HepG2 (cell line): ENCODE measurements around the gene ZNF816. TPM values are rescaled to one million over a fixed set of nuclear protein-coding genes. Genes with fewer than 3 reads are reported as not detected.

ENCODE experiments used
- AHR ChIP-seq: IDR thresholded peaks from 2 replicates; pipeline ENCODE4 v1.6.1; 2018; ENCODE audit warnings: missing genetic modification reagents, missing compliant biosample characterization
- CHD4 ChIP-seq: fragments of 200-600 bp; sonication (generic); IDR thresholded peaks from 2 replicates; pipeline ENCODE4 v1.7.0; 2017; ENCODE audit warnings: mild to moderate bottlenecking, low read length, borderline replicate concordance
- DRAP1 ChIP-seq: IDR thresholded peaks from 2 replicates; pipeline ENCODE4 v1.6.1; 2016; ENCODE audit warnings: missing genetic modification reagents, missing compliant biosample characterization
- ETV5 ChIP-seq: IDR thresholded peaks from 2 replicates; pipeline ENCODE4 v1.6.1; 2018; ENCODE audit warnings: missing biosample characterization, missing genetic modification reagents, inconsistent platforms, borderline replicate concordance
- FOXA3 ChIP-seq: IDR thresholded peaks from 2 replicates; pipeline ENCODE4 v1.6.1; 2016; ENCODE audit warnings: missing genetic modification reagents, missing compliant biosample characterization
- FOXC1 ChIP-seq: sonication (generic); formaldehyde crosslinking; IDR thresholded peaks from 2 replicates; pipeline ENCODE4 v1.8.0; 2022; ENCODE audit warnings: mild to moderate bottlenecking, missing genetic modification reagents, borderline replicate concordance
- GABPB1 ChIP-seq: IDR thresholded peaks from 2 replicates; pipeline ENCODE4 v1.6.1; 2016; ENCODE audit warnings: mild to moderate bottlenecking, missing genetic modification reagents, moderate library complexity, missing compliant biosample characterization
- GLI4 ChIP-seq: sonication (generic); formaldehyde crosslinking; IDR thresholded peaks from 2 replicates; pipeline ENCODE4 v1.5.1; 2020; ENCODE audit warnings: missing genetic modification reagents, mild to moderate bottlenecking, moderate library complexity, borderline replicate concordance
- POLR2A ChIP-seq, 2 experiments: IDR thresholded peaks; 2 replicates each; pipeline ENCODE4 v1.6.1; 2011; ENCODE audit warnings: low read depth in 2 of 2, low read length in 2 of 2, mild to moderate bottlenecking in 1 of 2, moderate library complexity in 1 of 2; ENCODE audit not compliant: insufficient read depth in 1 of 2
- SAFB2 ChIP-seq: sonication (generic); formaldehyde crosslinking; IDR thresholded peaks from 2 replicates; pipeline ENCODE4 v1.5.1; 2020; ENCODE audit warnings: missing genetic modification reagents, low read depth, mild to moderate bottlenecking, borderline replicate concordance
- SMARCE1 ChIP-seq: fragments of 450-650 bp; IDR thresholded peaks from 2 replicates; pipeline ENCODE4 v1.6.1; 2017; ENCODE audit warnings: borderline replicate concordance
- SP1 ChIP-seq, 2 experiments: fragments of 450-650 bp in 1 of 2; sonication (generic) in 1 of 2; formaldehyde crosslinking in 1 of 2; IDR thresholded peaks; 2 replicates each; pipeline versions ENCODE4 v1.4.0 to v1.6.1; 2016 to 2020; ENCODE audit warnings: missing genetic modification reagents in 1 of 2
- STAG1 ChIP-seq: sonication (generic); formaldehyde crosslinking; IDR thresholded peaks from 2 replicates; pipeline ENCODE4 v1.4.0; 2020; ENCODE audit warnings: missing genetic modification reagents
- TARDBP ChIP-seq: sonication (generic); formaldehyde crosslinking; IDR thresholded peaks from 2 replicates; pipeline ENCODE4 v1.8.0; 2022; ENCODE audit warnings: mild to moderate bottlenecking, missing genetic modification reagents
- TGIF2 ChIP-seq: IDR thresholded peaks from 2 replicates; pipeline ENCODE4 v1.6.1; 2016; ENCODE audit warnings: control low read depth, missing compliant biosample characterization
- XBP1 ChIP-seq: sonication (generic); formaldehyde crosslinking; IDR thresholded peaks from 2 replicates; pipeline ENCODE4 v1.5.0; 2020; ENCODE audit warnings: missing genetic modification reagents
- ZBTB39 ChIP-seq: sonication (generic); formaldehyde crosslinking; IDR thresholded peaks from 2 replicates; pipeline ENCODE4 v1.5.0; 2020; ENCODE audit warnings: missing genetic modification reagents
- ZFP36L1 ChIP-seq: sonication (generic); formaldehyde crosslinking; IDR thresholded peaks from 2 replicates; pipeline ENCODE4 v1.8.0; 2022; ENCODE audit warnings: mild to moderate bottlenecking, missing genetic modification reagents, moderate library complexity
- ZNF124 ChIP-seq: sonication (generic); formaldehyde crosslinking; IDR thresholded peaks from 2 replicates; pipeline ENCODE4 v1.4.0; 2020; ENCODE audit warnings: missing genetic modification reagents
- ZNF264 ChIP-seq: sonication (generic); formaldehyde crosslinking; IDR thresholded peaks from 2 replicates; pipeline ENCODE4 v1.4.0; 2020; ENCODE audit warnings: missing genetic modification reagents
- ZNF274 ChIP-seq: sonication (generic); formaldehyde crosslinking; IDR thresholded peaks from 2 replicates; pipeline ENCODE4 v1.5.1; 2020; ENCODE audit warnings: mild to moderate bottlenecking, missing genetic modification reagents
- ZNF513 ChIP-seq: sonication (generic); formaldehyde crosslinking; conservative IDR thresholded peaks from 2 replicates; pipeline ENCODE4 v1.5.0; 2020; ENCODE audit warnings: missing genetic modification reagents
- ZNF563 ChIP-seq: sonication (generic); formaldehyde crosslinking; IDR thresholded peaks from 2 replicates; pipeline ENCODE4 v1.8.0; 2022; ENCODE audit warnings: mild to moderate bottlenecking, moderate library complexity, missing genetic modification reagents
- ZNF629 ChIP-seq: sonication (generic); formaldehyde crosslinking; conservative IDR thresholded peaks from 2 replicates; pipeline ENCODE4 v1.5.0; 2020; ENCODE audit warnings: missing genetic modification reagents
- ZNF75D ChIP-seq: sonication (generic); formaldehyde crosslinking; IDR thresholded peaks from 2 replicates; pipeline ENCODE4 v1.8.1; 2023; ENCODE audit warnings: missing genetic modification reagents, mild to moderate bottlenecking, borderline replicate concordance
- ZSCAN12 ChIP-seq: sonication (generic); formaldehyde crosslinking; IDR thresholded peaks from 2 replicates; pipeline ENCODE4 v1.9.0; 2021; ENCODE audit warnings: mild to moderate bottlenecking, missing genetic modification reagents
- polyA plus RNA-seq, 8 experiments: library from polyadenylated mRNA; depleted of rRNA in 3 of 8; stranded (reverse) in 7 of 8; unstranded in 1 of 8; fragments of >200 nt; fragmentation: Illumina TruSeq in 4 of 8; extraction: Trizol in 4 of 8; gene quantifications; 2 replicates each; pipeline versions ENCODE4 v1.2.1 to v1.2.3, GENCODE V29; 2011 to 2016; ENCODE audit warnings: low read depth in 4 of 8, missing spikeins in 1 of 8, mixed read lengths in 1 of 8; ENCODE audit not compliant: insufficient read depth in 1 of 8
- total RNA-seq, 5 experiments: library from RNA; depleted of rRNA; stranded (reverse); fragments of >200 nt; fragmentation: Illumina TruSeq; extraction: Trizol; gene quantifications; 2 replicates each; pipeline ENCODE4 v1.2.3, GENCODE V29; 2016; ENCODE audit warnings: low read depth in 1 of 5
- TF ChIP-seq, protein P1 (sequence below): sonication (generic); formaldehyde crosslinking; IDR thresholded peaks from 2 replicates; pipeline ENCODE4 v1.5.0; 2020; ENCODE audit warnings: missing genetic modification reagents

The ZNF816 gene
- total and polyA plus RNA-seq, 2 of the 13 experiments (the other 11 are each of a cell fraction or from before 2014, with no cell fraction given), result 5.2 to 14.1 TPM

DNA sequence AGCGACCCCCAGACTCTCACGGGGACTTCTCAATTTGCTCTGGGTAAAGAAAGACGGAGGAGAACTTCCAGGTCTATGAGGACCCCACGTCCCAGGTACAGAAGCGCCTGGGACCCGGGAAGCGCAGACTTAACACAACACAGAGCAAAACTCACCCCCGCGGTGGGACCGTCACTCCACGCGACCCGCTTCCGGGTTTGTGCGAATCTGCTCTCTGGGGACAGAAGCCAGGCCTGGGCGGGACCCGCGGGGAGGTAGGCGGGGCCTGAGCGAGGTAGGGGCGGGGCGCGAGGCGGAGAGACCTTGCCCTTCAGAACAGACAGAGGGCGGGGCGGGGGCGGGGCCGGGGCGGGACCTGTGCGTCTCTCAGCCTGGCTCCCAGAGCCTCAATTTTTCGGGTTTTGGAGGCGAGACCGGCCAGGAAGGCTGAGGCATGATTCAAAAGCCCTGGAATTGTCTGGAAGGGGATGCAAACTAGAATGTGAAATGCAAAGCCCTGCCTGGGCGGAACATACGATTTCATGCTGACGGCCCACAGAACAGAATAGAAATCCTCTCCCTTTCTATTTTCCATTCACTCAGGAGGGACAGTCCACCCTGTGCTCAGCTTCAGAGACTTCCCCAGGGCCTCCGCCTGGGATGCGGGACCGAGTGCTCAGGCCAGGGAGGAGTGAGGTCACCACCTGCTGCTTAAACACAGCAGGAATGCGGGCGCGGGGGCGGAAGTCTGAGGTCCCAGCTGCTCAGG, 20.1 kb downstream of the ZNF816 start (continued):
- TF ChIP-seq GLI4 (no peak), GABPB1 (peak; percentile 64), ZNF124 (CRISPR knock-in tag) (0 out of 2 replicates have a peak, but pooled peaks have one; percentile 25), STAG1 (CRISPR knock-in tag) (0 out of 2 replicates have a peak, but pooled peaks have one; percentile 2), TGIF2 (peak; percentile 75; the same call in 1 of the 2 replicates), XBP1 (CRISPR knock-in tag) (no peak), FOXA3 (CRISPR knock-in tag) (0 out of 2 replicates have a peak, but pooled peaks have one; percentile 19), ZNF274 (no peak), POLR2A (IDR thresholded peaks at IDR 0.05; ENCODE audit: insufficient read depth in 1 of 2, low read depth in 2 of 2, low read length in 2 of 2) (peak; percentile 86 to 90), SMARCE1 (no peak), ETV5 (peak; percentile 72; the same call in 1 of the 2 replicates), ZSCAN12 (CRISPR knock-in tag) (no peak), ZNF513 (CRISPR knock-in tag) (no peak), ZFP36L1 (CRISPR knock-in tag) (0 out of 2 replicates have a peak, but pooled peaks have one; percentile 36), AHR (no peak), ZNF629 (CRISPR knock-in tag) (no peak), TARDBP (CRISPR knock-in tag) (no peak), ZNF75D (CRISPR knock-in tag) (no peak), SAFB2 (no peak), SP1 (IDR thresholded peaks at IDR 0.05) (no peak), SP1 (CRISPR knock-in tag; IDR thresholded peaks at IDR 0.05) (peak; percentile 65), ZNF563 (CRISPR knock-in tag) (no peak), ZBTB39 (no peak), FOXC1 (no peak), ZNF264 (CRISPR knock-in tag) (no peak), DRAP1 (CRISPR knock-in tag) (peak; percentile 46; the same call in 1 of the 2 replicates), CHD4 (no peak)
- TF ChIP-seq, protein P1, sequence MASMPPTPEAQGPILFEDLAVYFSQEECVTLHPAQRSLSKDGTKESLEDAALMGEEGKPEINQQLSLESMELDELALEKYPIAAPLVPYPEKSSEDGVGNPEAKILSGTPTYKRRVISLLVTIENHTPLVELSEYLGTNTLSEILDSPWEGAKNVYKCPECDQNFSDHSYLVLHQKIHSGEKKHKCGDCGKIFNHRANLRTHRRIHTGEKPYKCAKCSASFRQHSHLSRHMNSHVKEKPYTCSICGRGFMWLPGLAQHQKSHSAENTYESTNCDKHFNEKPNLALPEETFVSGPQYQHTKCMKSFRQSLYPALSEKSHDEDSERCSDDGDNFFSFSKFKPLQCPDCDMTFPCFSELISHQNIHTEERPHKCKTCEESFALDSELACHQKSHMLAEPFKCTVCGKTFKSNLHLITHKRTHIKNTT, result no peak
